ENCODE measurements around the gene MAP1S. TPM values are rescaled to one million over a fixed set of nuclear protein-coding genes. Genes with fewer than 3 reads are reported as not detected.

MAP1S gene
- total RNA-seq, 1 donor from 2014 or later = 57.1 TPM

DNA sequence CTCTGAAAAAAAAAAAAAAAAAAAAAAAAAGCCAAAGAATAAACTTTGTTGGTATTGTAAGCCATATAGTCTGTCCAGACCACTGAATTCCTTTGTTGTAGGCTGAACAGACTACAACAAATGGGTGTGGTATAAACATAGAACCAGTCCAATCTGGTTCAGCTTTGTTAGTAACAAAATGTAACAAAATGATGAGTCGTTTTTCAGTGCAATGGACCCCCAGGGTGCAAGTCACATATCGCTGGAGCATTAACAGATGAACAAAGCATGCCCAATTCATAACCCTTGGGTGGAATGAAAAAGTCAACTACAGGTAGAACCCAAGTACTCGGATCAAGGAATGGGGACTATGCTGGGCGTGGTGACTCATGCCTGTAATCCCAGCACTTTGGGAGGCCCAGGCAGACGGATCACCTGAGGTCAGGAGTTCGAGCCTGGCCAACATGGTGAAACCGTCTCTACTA lies 18.4 kb downstream of the MAP1S start:
- intact Hi-C loops (cut with micrococcal nuclease) = no loop called here

DNA sequence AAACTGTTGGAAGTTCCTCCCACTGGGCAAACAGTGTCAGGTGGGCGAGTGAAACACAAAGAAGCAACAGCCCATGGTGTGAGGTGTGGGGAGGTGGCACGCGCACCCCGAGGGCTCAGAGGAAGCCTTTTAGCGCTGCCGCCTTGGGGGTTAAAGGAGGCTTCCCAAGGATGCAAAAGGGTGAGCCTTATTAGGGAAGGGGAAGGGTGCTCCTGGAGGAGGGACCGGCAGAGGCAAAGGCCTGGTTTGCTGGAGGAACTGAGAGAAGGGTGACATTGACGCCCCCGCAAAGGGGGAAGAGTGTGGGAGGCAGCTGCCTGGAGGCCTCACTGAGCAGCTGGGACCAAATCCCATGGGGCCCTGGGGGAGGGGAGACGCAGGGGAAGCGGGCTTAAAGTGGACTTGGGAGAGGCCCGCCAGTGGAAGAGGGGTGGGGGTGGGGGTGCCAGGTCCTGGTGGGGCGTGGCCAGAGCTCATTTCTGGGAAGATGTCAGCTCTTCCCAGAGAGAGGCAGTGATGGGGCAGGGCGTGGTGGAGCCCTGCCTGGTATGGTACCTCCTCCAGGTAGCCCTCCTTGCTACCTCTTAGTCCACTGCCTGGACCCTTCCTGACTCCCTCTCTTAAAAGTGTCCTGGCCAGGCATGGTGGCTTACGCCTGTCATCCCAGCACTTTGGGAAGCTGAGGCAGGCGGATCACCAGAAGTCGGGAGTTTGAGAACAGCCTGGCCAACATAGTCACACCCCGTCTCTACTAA lies 20.0 kb downstream of the MAP1S start:
- intact Hi-C loops (cut with micrococcal nuclease) = no loop called here

DNA sequence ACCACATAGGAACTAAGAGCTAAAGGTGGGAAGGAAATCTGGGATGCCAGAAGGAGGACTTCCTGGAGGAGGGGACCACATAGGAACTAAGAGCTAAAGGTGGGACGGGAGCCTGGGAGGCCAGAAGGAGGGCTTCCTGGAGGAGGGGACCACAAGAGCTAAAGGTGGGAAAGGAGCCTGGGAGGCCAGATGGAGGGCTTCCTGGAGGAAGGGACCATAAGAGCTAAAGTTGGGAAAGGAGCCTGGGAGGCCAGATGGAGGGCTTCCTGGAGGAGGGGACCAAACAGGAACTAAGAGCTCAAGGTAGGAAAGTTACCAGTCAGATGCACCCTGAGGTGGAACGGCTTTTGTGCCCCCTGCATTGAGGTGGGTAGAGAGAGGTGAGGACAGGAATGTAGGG lies 22.2 kb downstream of the MAP1S start:
- intact Hi-C loops (cut with micrococcal nuclease) = loop anchor here (10.0 kb wide), 1 partner anchor 187 kb away; the partner anchor contains the start of gene COLGALT1

DNA sequence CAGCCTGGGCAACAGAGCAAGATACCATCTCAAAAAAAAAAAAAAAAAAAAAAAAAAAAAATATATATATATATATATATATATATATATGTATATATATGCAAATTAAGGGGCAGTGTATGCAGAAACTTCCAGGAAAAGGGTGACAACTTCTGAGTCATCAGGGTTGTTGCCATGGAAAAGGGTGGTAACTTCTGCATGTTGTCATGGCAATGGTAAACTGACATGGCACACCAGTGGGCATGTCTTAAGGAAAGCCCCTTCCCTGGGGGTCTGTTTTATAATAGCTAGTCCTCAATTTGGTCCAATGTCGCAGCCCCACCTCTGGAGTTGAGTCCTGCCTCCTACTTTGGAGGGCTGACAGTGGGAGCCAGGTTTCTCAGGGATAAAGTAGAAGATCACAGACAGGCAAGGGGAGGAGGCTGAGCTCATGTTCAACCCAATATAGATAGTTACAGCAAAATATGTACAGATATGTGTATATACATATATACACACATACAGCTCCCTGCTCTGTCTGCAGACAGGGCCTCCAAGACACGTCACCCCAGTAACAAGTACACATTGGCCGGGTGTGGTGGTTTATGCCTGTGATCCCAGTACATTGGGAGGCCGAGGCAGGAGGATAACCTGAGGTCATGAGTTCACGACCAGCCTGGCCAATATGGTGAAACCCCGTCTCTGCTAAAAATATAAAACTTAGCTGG lies 24.7 kb downstream of the MAP1S start:
- intact Hi-C loops (cut with micrococcal nuclease) = loop anchor here (10.0 kb wide), 1 partner anchor 189 kb away; the partner anchor contains the start of gene COLGALT1

DNA sequence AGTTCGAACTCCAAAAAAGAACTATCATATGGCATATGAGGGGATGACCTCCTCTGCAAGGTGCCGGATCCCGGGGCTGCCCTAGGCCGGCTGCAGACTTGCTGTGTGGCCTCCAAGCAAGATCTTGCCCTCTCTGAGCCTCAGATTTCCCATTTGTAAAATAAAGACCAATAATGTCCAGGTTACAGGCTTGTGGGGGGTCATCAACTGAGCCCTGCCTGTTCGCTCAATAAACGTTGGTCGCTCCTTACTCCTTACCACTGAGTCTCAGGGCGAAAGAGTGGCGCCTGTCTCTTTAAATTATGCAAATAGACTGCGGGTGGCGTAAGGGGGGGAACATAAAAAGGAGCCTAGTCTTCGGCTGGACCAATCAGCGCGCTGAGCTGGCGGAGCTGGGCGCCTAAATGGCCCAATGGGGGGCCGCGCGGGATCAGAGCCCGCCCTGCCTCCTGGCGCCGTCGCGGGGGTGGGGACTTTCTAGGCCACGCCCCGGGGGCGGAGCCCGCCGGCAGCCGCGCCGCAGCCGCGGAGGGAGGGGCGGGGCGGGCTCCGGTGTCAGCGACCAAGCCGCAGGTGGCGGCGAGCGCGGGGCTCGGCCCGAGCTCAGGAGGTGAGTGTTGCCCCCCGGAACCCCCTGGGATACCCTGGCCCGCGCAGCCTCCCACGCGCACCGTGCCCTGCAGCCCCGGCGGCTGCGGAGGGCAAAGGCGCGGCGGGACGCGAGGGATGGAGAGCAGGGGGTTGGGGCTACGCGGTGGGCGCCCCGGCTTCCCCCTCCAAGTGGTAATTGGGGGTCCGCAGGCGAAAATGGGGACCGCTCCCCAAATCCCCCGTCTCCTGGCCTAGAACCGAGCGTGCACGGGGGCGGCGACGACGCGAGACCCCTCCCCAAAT lies 28.2 kb downstream of the MAP1S start:
- intact Hi-C loops (cut with micrococcal nuclease) = loop anchor here (1.0 to 10.0 kb wide), 2 partner anchors 28 to 193 kb away; partner anchors contain the start of genes COLGALT1 and MAP1S

DNA sequence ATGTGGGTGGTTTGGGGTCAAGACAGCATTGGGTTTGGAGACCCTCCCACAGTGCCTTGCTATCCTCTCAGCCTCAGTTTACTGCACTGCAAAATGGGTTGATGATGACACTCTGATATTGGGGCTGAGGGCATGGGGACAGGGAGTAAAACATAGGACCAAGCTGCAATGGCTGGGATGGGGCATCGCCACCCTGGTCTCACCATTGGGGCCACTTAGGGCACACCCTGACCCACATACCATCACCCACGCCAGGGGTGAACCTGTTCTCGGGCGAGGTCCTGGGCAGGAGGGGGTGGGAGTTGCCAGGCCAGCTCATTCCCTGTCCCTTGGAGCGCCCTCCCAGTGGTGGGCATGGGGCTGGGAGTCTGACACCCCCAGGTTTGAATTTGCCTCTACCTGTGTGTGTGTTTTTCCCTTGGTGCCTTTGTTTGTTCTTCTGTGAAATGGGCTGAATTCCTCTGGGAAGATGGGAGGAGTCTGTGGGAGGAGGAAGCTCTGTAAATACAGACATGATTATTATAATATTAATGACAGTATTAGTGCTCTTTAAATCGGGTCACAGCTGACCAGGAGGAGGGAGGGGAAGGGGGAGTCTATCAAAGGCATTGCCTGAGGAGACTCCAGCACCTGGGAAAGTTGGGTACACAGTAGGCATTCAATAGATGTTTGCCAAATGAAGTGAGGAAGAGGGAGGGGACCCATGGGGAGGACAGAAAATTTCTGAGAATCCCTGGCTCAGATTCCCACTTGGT lies 29.8 kb downstream of the MAP1S start:
- intact Hi-C loops (cut with micrococcal nuclease) = loop anchor here (10.0 kb wide), 1 partner anchor 194 kb away; the partner anchor contains the start of gene COLGALT1

DNA sequence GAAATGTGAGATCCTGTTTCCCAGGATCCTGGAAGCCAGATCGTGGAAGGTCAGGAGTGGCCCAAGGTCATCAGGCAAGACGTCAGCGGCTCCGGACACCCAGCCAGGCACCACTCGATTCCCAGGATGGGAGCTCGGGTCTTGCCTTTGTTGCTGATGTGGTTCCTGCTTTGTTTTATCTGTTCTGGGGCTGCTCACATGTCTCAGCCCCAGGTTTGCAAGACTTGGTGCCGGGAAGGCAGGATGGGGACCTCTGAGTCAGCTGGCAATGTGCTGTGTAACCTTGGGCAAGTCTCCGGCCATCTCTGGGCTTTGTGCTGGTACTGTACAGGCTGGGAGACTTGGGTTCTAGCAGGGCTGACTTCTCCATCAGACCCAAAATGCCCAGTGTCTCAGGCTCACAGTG lies 30.6 kb downstream of the MAP1S start:
- intact Hi-C loops (cut with micrococcal nuclease) = loop anchor here (10.0 kb wide), 1 partner anchor 195 kb away; the partner anchor contains the start of gene COLGALT1

DNA sequence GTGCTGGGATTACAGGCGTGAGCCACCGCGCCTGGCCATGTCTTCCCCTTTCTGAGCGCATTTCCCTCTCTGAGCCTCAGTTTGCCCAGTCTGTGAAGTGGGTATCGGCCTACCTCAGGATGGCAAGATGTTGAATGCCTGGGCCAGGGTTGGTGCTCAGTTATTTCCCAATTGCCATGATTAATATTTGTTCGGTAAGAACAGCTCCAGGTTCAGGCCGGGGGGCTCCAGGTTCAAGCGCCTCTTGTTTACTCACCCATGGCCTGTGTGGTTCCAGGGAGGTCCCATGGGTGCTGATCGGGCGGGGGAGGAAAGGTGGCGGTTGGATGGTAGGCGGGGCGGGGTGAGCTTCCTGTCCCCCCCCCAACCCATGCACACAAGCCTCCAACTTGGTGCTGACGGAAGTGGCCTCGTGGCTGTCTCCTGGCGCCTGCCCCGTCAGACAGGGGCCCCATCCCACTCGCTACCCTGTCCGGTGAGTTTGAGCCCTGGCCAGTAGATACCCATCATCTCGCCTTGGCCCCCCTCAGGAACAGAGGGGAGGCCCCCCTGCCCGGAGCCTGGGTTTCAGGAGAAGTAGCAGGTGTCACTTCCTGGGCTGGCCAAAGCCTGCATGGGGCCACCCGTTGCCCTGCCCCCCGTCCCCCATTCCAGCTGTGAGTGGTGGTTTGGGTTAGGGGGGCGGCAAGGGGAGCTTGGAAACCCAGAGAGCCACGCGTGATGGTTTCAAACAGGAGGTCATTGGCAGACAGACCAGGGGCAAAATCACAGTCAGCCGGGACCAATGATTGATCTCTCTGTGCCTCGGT lies 32.0 kb downstream of the MAP1S start, which contains the start of gene FCHO1:
TSS of gene FCHO1 (plus strand) at position 375 of the 809 bp plus-strand sequence. CDS start 3,688 bp downstream, outside the sequence.
- intact Hi-C loops (cut with micrococcal nuclease) = loop anchor here (1.0 kb wide), 1 partner anchor 96 kb away; the partner anchor contains the start of gene JAK3

DNA sequence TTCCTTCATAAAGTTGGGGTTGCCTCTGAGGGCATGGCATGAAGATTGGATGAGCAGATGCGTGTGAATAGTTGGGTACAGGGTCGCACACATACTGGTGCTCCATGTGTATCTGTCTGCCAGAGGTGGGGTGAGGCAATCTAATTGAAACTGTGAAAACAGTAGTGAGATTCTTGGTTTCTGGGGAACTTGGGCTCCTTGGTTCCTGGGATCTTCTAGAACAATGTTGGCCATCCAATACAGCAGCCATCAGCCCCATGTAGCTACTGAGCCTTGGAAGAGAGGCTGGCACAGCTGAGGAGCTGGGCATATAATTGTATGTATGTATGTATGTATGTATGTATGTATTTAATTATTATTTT lies 32.6 kb downstream of the MAP1S start:
- intact Hi-C loops (cut with micrococcal nuclease) = loop anchor here (1.0 kb wide), 1 partner anchor 95 kb away; the partner anchor contains the start of gene JAK3

DNA sequence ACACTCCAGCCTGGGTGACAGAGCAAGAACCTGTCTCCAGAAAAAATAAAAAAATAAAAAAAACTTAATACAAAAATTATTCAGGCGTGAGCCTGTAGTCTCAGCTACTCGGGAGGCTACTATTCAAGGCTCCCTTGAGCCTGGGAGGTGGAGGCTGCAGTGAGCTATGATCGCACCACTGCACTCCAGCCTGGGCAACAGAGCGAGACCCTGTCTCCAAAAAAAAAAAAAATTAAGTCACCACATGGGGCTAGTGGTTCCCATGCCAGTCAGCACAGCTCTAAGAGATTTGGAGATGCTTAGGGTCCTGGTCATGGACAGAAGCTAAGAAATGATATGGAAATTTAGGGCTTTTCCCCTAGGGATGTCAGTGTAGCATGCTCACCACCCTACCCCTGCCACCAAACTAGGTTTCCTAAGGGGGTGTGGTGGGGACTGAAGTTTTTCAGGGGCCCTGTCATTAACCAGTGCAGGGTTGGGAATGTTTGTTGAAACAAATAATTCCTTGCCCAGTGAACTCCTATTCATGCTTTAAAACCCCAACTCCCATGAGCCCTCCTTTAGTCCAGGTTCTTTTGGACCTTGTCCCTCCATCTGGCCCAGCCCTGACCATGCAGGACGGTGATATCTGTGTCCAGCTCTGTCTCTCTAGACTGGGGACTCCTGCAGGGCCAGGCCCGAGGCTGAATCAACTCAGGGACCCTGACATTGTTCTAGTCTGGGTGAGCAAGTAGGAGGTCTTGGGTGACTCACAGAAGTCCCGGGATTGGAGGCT lies 33.8 kb downstream of the MAP1S start:
- intact Hi-C loops (cut with micrococcal nuclease) = no loop called here

DNA sequence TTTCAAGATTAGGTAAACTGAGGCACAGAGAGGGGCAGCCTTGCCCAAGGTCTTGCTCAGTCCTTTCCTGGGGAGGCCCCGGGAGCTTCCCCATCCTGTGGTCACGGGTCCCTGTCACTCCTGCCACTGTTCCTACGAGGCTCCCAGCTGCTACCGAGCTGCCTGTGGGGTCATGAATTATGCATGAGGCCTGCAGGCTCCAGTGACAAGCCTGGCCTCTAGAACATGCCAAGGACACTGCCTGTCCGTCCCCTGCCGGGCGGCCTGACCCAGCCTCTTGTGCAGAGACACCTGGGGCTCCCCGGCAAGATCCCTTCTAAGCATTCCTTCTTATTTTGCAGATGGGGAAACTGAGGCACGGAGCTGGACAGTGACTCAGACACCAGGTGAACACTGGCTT lies 34.7 kb downstream of the MAP1S start:
- intact Hi-C loops (cut with micrococcal nuclease) = no loop called here

DNA sequence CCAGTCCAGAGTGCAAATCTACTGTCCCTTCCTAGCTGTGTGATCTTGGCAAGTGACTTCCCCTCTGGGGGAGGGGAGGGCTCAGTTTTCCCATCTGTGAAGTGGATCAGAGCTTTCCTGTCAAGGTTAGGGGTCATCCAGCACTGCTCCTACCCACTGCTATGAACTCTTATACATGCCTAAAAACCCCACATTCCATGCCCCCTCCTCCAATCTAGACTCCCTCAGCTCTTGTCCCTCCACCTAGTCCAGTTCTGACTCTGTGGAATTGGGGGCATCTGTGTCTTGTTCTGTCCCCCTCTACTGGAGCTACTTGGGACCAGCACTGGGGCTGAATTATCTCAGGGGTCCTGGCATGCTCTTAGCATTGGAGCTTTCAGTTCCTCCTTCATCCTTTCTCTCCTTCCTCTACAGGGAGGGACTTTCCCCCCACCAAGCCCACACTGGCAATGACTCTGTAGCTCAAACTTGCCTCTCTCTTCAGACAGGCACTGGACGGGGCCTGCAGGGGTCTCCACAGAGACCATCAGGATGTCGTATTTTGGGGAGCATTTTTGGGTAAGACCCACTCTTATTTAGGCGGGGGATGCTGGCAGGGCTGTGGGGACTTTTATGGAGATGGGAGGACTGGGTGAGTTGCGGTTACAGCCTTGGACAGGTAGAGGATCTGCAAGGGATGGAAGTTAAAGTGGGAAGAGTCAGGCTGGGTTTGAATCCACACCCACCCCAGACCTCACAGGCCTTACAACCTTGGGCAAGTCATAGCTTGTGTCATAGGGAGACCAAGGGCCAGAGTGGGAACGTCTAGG lies 35.6 kb downstream of the MAP1S start:
- intact Hi-C loops (cut with micrococcal nuclease) = no loop called here

DNA sequence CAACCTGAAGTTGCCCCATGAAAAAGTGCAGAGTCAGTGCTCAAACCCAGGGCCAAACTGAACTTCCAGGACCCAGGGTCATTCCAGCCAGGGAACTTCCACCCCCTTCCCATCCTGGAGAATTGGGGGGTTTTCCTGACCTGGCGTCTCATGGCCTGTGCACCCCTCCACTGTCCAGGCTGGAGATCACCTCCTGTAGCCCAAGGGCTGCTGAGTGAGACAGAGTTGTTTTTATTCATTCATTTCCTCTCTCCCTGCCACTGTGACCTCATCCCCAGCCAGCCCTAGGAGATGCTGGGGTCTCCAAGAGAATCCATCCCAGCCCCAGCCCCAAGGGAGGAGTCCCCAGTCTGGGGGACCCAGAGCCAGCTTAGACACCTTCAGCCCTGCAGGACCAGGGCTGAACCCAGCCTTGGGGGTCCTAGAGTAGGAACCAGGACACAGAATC lies 36.2 kb downstream of the MAP1S start:
- intact Hi-C loops (cut with micrococcal nuclease) = no loop called here

DNA sequence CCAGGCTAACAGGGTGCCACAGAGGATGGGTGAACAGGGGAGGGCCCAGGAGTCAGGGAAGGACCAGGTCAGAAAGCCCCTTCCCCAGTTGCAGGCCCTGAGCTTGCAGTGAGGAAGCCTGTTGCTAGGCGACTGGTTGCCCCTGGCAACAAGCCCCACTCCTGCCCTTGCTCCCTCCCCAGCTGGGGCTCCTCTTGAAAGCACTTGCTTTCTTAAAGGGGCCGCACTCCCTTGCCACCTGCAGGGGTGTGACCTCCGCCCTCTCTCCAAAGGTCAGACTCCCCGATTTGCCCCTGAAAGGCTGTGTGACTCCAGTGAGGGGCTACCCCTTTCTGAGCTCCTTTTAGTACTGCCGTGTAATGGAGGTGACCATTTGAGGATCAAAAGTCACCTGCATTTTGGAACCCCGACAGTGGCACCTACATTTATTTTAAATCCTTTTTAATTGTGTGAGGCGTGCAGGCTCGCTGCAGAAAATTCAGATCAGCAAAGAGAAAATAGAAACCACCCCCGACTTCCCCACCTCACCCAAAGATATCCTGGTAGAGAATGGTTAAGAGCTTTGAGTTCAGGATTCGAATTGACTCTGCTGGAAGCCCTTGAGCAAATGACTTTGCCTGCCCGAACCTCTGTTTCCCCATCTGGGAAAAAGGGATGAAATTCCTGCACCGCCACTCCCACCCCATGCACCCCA lies 36.8 kb downstream of the MAP1S start:
- intact Hi-C loops (cut with micrococcal nuclease) = no loop called here

DNA sequence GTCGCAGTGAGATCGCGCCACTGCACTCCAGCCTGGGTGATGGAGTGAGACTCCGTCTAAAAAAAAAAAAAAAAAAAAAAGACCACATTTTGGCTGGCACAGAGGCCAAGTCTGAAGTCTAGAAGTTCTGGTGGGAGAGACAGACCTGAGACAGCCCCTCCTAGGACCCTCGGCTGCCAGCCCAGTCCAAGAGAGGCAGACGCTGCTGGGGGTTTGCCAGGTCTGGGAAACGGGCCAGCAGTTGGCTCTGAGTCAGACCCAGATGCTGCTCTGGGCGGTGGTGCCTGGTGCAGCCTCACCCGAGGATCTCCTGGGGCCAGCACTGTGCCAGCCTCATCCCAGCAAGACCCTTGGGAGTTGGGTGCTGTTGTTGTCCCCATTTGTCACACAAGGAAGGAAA lies 37.8 kb downstream of the MAP1S start:
- intact Hi-C loops (cut with micrococcal nuclease) = no loop called here

DNA sequence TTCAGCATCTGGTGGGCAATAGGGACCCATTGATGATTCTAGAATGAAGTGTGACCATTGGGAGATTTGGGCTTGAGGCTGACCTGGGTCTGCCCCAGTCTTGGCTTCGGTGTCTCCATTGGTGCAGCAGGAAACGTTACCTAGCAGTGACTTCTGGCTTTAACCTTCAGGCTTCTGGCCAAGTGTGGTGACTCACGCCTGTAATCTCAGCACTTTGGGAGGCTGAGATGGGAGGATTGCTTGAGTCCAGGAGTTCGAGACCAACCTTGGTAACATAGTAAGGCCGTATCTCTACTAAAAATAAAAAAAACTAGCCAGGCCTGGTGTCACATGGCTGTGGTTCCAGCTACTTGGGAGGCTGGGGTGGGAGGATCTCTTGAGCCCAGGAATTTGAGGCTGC lies 39.2 kb downstream of the MAP1S start:
- intact Hi-C loops (cut with micrococcal nuclease) = no loop called here

DNA sequence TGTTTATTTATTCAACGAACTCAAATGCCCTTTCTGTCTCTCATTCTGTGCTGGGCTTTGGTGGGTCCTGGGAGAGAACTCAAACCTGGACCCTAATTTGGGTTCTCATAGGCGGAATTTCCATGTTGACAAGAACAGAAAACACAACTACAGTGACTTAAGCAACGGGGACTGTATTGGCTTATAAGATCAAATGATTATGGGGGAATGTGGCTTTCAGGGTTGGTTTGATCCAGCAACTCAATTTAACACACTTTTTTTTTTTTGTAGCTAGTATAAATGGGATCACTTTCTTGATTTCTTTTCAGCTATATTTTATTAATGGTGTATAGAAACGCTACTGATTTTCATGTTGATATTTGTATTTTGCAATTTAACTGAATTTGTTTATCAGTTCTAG lies 41.9 kb downstream of the MAP1S start:
- intact Hi-C loops (cut with micrococcal nuclease) = no loop called here

Data from T-helper 2 cell treated with Interferon-gamma antibody and Interleukin-4, amounts not matched to agents 100 ng/mL and 5 ng/mL, for 36 hours (primary cell).